KMS-11 (cell line): Measurements from ENCODE around the gene GP5.

Experiments
- H2AFZ ChIP-seq: fragments of 200-600 bp; sonication (generic); 2 replicates; pipeline ENCODE4 v1.6.1; 2016; ENCODE audit warnings: antibody characterized with exemption, mixed run types, low read depth
- H3K27ac ChIP-seq: fragments of 200-600 bp; sonication (generic); 2 replicates; pipeline ENCODE4 v1.6.1; 2016; ENCODE audit warnings: mild to moderate bottlenecking, mixed run types
- H3K27me3 ChIP-seq: fragments of 200-600 bp; sonication (generic); 2 replicates; pipeline ENCODE4 v1.6.1; 2017; ENCODE audit warnings: mild to moderate bottlenecking, low read depth, mixed run types, moderate library complexity; ENCODE audit not compliant: insufficient read depth
- H3K36me3 ChIP-seq: fragments of 200-600 bp; sonication (generic); 2 replicates; pipeline ENCODE4 v1.6.1; 2017; ENCODE audit warnings: mild to moderate bottlenecking, mixed run types; ENCODE audit not compliant: insufficient read depth
- H3K4me1 ChIP-seq: fragments of 200-600 bp; sonication (generic); 2 replicates; pipeline ENCODE4 v1.6.1; 2016; ENCODE audit warnings: mild to moderate bottlenecking, low read depth, mixed run types; ENCODE audit not compliant: poor library complexity, severe bottlenecking
- H3K4me2 ChIP-seq: fragments of 200-600 bp; sonication (generic); 2 replicates; pipeline ENCODE4 v1.7.0; 2016; ENCODE audit warnings: mild to moderate bottlenecking, mixed run types
- H3K4me3 ChIP-seq: fragments of 200-600 bp; sonication (generic); IDR thresholded peaks from 2 replicates; pipeline ENCODE4 v1.6.1; 2017; ENCODE audit warnings: low read depth, low read length, mixed read lengths; ENCODE audit not compliant: insufficient read depth
- H3K79me2 ChIP-seq: fragments of 200-600 bp; sonication (generic); 2 replicates; pipeline ENCODE4 v1.6.1; 2016; ENCODE audit warnings: low read depth, mixed run types; ENCODE audit not compliant: insufficient read depth
- H3K9ac ChIP-seq: fragments of 200-600 bp; sonication (generic); 2 replicates; pipeline ENCODE4 v1.6.1; 2016; ENCODE audit warnings: mild to moderate bottlenecking, mixed run types
- H4K20me1 ChIP-seq: fragments of 200-600 bp; sonication (generic); 2 replicates; pipeline ENCODE4 v1.6.1; 2016; ENCODE audit warnings: mild to moderate bottlenecking, mixed run types; ENCODE audit not compliant: insufficient read depth
- TF ChIP-seq, protein P1 (sequence below): fragments of 200-600 bp; sonication (generic); conservative IDR thresholded peaks from 2 replicates; pipeline ENCODE4 v1.6.1; 2017; ENCODE audit warnings: low read depth, mild to moderate bottlenecking, antibody characterized with exemption, low read length, moderate library complexity, mixed read lengths

Gene GP5

DNA sequence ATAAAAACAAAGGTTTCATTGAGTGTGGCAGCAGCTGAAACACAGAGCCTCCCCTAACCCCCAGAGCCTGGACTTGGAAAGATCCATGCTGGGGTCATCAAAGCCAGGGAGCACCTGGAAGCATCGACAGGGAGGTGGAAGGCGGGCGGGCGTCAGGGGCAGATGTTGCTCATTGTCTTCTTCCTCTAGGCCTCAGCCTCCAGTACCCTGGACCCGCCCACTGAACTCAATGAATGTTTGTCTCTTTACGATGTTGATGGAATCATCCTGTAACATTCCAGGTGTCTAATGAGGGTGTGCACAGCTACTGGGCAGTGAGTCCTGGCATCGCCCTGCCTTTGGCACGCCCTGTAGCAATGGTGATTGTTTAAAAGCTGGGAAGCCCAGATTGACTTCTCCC lies 9.8 kb downstream of the GP5 start:
- Histone ChIP-seq H3K27me3 (no peaks in the 10 kb centered on the region), H3K27ac (no peak overlapping the region), H3K4me1 (no peaks in the 10 kb centered on the region), H3K79me2 (no peaks in the 10 kb centered on the region), H3K4me3 (no peak overlapping the region), H2AFZ (no peak overlapping the region), H3K36me3 (no peaks in the 10 kb centered on the region), H3K4me2 (no peak overlapping the region), H3K9ac (no peak overlapping the region), H4K20me1 (no peaks in the 10 kb centered on the region)
- TF ChIP-seq, protein P1, sequence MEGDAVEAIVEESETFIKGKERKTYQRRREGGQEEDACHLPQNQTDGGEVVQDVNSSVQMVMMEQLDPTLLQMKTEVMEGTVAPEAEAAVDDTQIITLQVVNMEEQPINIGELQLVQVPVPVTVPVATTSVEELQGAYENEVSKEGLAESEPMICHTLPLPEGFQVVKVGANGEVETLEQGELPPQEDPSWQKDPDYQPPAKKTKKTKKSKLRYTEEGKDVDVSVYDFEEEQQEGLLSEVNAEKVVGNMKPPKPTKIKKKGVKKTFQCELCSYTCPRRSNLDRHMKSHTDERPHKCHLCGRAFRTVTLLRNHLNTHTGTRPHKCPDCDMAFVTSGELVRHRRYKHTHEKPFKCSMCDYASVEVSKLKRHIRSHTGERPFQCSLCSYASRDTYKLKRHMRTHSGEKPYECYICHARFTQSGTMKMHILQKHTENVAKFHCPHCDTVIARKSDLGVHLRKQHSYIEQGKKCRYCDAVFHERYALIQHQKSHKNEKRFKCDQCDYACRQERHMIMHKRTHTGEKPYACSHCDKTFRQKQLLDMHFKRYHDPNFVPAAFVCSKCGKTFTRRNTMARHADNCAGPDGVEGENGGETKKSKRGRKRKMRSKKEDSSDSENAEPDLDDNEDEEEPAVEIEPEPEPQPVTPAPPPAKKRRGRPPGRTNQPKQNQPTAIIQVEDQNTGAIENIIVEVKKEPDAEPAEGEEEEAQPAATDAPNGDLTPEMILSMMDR: no peak

DNA sequence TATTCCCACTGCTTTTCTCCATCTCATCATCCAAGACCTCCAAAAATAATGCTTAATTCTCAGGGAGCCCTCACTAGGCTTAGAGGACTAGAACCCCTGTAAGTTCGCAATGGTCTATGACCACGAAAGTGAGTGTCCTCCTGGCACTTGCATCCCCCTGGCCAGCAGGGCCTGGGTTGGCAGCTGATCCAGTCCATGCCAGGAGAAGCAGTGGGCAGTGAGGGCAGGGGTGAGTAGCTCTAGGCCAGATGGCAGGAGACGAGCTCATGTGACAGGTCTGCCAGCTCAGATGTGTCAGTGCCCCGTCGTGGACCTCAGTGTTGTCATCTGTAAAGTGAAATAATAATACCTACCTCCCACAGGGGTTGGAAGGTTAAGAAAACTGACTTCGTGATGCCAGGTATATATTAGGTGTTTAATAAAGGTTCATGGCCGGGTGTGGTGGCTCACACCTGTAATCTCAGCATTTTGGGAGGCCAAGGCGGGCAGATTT lies 11.1 kb downstream of the GP5 start:
- Histone ChIP-seq H3K36me3 (no peaks in the 10 kb centered on the region), H4K20me1 (no peaks in the 10 kb centered on the region)

DNA sequence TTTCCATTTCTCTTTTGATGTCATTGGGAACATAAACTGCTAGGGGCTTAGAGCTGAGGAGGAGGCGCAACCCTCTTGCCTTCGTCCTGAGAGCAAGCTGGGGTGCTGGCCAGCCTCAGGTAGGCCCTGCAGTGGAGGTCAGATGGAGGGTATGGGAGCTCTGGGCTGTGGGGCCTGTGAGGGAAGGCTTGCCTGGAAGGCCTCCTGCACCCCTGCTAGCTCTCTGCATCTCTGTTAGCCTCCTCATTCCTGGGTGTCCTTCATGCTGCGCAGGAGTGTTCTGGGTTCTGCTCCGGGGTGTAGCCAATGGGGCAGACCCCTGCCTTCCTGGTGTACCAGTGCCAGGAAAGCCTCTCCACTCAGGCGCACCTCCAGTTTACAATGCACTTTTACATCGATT lies 11.8 kb downstream of the GP5 start:
- no peak overlapping the region for H3K9ac ChIP-seq
- no peaks in the 10 kb centered on the region for H3K27me3 ChIP-seq
- H3K27ac ChIP-seq: no peak overlapping the region
- H3K4me2 ChIP-seq: no peak overlapping the region
- no peaks in the 10 kb centered on the region for H3K36me3 ChIP-seq
- H3K4me1 ChIP-seq: no peaks in the 10 kb centered on the region
- no peak overlapping the region for H3K4me3 ChIP-seq
- TF ChIP-seq, protein P1: no peak
- no peaks in the 10 kb centered on the region for H3K79me2 ChIP-seq
- no peak overlapping the region for H2AFZ ChIP-seq
- no peaks in the 10 kb centered on the region for H4K20me1 ChIP-seq

More for the DNA sequence above, 11.1 kb downstream of the GP5 start:
- Histone ChIP-seq H3K4me3 (no peak overlapping the region), H3K27me3 (no peaks in the 10 kb centered on the region), H2AFZ (no peak overlapping the region), H3K4me1 (no peaks in the 10 kb centered on the region), H3K9ac (no peak overlapping the region), H3K4me2 (no peak overlapping the region), H3K79me2 (no peaks in the 10 kb centered on the region), H3K27ac (no peak overlapping the region)
- TF ChIP-seq, protein P1: no peak

DNA sequence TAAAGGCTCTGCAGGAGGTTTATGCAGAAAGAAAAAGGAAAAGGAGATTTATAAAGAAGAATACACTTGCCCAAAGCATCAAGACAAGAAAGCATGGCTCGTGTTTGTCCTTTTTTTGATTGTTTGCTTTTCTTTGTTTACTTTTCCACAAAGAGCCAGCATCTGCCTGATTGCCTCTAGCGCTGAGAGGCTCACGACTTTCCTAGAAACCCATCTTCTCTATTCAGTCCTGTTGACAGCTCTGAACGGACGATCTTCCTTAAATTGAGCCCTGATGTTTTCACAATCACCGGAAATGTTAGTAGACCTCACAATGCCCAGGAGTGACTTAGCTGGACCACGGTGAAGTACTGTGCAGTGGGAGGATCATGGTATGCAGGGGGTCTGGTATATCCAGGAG lies 12.4 kb downstream of the GP5 start:
- Histone ChIP-seq H2AFZ (no peak overlapping the region), H4K20me1 (no peaks in the 10 kb centered on the region), H3K79me2 (no peaks in the 10 kb centered on the region), H3K27me3 (no peaks in the 10 kb centered on the region), H3K27ac (no peak overlapping the region), H3K4me1 (no peaks in the 10 kb centered on the region), H3K9ac (no peak overlapping the region), H3K4me3 (no peak overlapping the region), H3K36me3 (no peaks in the 10 kb centered on the region), H3K4me2 (no peak overlapping the region)
- TF ChIP-seq, protein P1: no peak

DNA sequence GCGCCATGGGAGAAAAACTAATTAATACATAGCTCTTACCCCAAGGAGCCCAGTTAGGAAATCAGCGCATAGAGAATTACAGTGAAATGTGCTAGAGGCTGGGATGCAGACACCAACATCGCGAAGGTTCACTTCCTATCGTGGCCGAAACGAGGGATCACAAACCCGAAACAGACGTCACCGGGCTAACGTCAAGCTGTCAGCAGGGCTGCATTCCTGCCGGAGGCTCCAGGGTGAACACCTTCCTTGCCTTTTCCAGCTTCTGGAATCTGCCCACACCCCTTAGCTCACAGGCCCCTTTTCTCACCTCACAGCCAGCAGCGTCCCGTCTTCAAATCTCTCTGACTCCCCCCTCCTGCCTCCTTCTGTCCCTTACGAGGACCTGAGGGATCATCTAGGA lies 13.0 kb downstream of the GP5 start:
- H3K27me3 ChIP-seq: no peaks in the 10 kb centered on the region
- no peak overlapping the region for H2AFZ ChIP-seq
- H3K4me3 ChIP-seq: no peak overlapping the region
- no peaks in the 10 kb centered on the region for H3K36me3 ChIP-seq
- no peaks in the 10 kb centered on the region for H3K4me1 ChIP-seq
- H3K27ac ChIP-seq: no peak overlapping the region
- no peak overlapping the region for H3K9ac ChIP-seq
- H4K20me1 ChIP-seq: no peaks in the 10 kb centered on the region
- TF ChIP-seq, protein P1: no peak
- H3K4me2 ChIP-seq: no peak overlapping the region
- H3K79me2 ChIP-seq: no peaks in the 10 kb centered on the region
